ENCODE results near the gene SH3TC2. TPM values are rescaled to one million over a fixed set of nuclear protein-coding genes. Genes with fewer than 3 reads are reported as not detected.

The SH3TC2 gene
- total RNA-seq, 1 donor from 2014 or later = 5.7 TPM

DNA sequence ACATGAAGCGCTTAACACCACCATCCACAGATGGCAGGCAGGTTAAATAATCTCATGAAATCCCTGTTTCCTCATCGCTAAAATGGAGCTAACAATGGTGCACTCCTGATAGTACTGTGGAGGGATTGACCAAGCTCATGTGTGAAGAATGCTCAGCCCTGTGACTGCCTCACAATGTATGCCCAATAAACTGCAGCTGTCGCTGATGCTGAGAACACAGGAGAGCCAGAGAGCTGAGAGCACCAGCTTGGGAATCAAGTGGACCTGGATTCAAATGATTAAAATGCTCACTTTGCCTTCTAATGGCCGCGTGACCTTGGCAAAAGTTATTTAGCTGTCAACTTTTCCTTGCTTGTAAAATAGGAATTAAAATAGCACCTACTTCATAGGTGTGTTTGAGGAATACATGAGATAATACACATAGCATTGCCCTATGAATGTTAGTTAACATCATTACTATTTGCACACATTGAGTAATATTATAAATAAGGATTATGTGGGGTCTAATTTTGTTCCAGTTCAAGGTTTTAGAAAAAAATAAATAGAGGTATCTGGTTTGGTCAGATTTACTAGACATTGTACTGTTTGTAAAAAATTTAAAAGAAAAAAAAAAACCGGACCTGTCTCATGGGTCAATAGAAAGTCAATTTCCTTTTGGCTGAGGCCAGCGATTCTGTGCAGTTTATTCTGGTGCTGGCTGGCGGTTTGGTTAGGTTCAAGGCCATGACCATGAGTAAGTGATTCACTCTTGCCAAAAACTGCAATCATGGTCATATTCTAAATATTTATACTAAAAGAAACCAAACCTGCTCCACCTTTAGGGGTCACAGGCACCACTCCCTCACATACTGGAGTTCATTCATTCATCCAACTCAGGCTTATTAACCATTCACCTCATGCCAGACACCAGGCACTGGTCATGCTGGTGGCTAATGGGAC is 101.3 kb downstream of the SH3TC2 start:
- Histone ChIP-seq H3K27ac (ENCODE audit: low read depth, low read length) (peak overlapping the region; percentile 16), H3K36me3 (ENCODE audit: control insufficient read depth in 3 of 3, insufficient read depth in 3 of 3, low read length in 3 of 3) (no peaks in the 10 kb centered on the region), H3K4me3 (ENCODE audit: low read length in 3 of 3) (no peak overlapping the region), H3K4me1 (ENCODE audit: control insufficient read depth in 3 of 3, insufficient read depth in 3 of 3, low read length in 3 of 3) (peaks cover 10 to 30% (median 30%) of the 10 kb centered on the region in 3 donors), H3K9me3 (ENCODE audit: control insufficient read depth in 3 of 3, low read length in 3 of 3) (no peaks in the 10 kb centered on the region), H3K27me3 (ENCODE audit: control insufficient read depth in 3 of 3, insufficient read depth in 3 of 3, low read length in 3 of 3) (no peaks in the 10 kb centered on the region), H3K9ac (ENCODE audit: low read depth in 1 of 3, low read length in 3 of 3) (peak overlapping the region in 1 of 3 donors; percentile 33)

GRCh38 chr5:148960070-148960769 is 102.6 kb downstream of the SH3TC2 start:
- H3K4me1 ChIP-seq (ENCODE audit: control insufficient read depth in 3 of 3, insufficient read depth in 3 of 3, low read length in 3 of 3) = peaks cover 6 to 17% (median 17%) of the 10 kb centered on the region in 3 donors
- no peaks in the 10 kb centered on the region for H3K36me3 ChIP-seq (ENCODE audit: control insufficient read depth in 3 of 3, insufficient read depth in 3 of 3, low read length in 3 of 3)

DNA sequence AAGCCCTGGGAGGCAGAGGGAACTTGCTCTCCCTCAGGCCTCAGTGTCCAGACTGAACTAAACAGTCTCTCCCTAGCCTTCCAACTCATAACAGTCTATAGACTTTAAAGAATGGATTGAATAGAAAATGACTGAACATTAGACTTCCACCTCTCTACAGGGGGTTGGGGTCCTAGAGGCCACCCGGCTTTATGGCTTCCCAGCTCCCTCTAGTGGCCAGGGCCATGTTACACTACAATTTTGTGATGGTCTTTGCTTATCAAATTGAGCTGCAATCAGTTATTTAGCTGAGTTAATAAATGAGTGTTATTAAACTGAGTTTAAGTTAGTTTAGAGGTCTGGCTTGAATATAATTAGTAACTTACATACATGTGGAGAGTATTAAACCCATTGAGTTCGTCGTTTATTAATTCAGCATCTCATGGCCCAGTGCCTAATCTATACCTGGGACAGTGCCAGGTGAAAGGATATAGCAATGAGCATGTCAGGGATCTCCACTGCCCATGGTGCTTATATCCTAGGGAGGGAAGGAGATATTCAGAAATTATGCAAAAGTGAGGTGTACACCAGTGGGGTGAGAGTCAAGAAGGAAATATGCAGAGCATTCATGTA is 105.2 kb downstream of the SH3TC2 start:
- Histone ChIP-seq H3K27me3 (ENCODE audit: control insufficient read depth in 3 of 3, insufficient read depth in 3 of 3, low read length in 3 of 3) (no peaks in the 10 kb centered on the region), H3K36me3 (ENCODE audit: control insufficient read depth in 3 of 3, insufficient read depth in 3 of 3, low read length in 3 of 3) (no peaks in the 10 kb centered on the region), H3K4me1 (ENCODE audit: control insufficient read depth in 3 of 3, insufficient read depth in 3 of 3, low read length in 3 of 3) (peaks cover 10 to 15% (median 14%) of the 10 kb centered on the region in 3 donors), H3K9ac (ENCODE audit: low read depth in 1 of 3, low read length in 3 of 3) (no peak overlapping the region), H3K9me3 (ENCODE audit: control insufficient read depth in 3 of 3, low read length in 3 of 3) (no peaks in the 10 kb centered on the region), H3K27ac (ENCODE audit: low read depth, low read length) (no peak overlapping the region), H3K4me3 (ENCODE audit: low read length in 3 of 3) (no peak overlapping the region)

More at GRCh38 chr5:148960070-148960769, 102.6 kb downstream of the SH3TC2 start:
- Histone ChIP-seq H3K27ac (ENCODE audit: low read depth, low read length) (no peak overlapping the region), H3K9me3 (ENCODE audit: control insufficient read depth in 3 of 3, low read length in 3 of 3) (no peaks in the 10 kb centered on the region), H3K9ac (ENCODE audit: low read depth in 1 of 3, low read length in 3 of 3) (no peak overlapping the region), H3K27me3 (ENCODE audit: control insufficient read depth in 3 of 3, insufficient read depth in 3 of 3, low read length in 3 of 3) (no peaks in the 10 kb centered on the region), H3K4me3 (ENCODE audit: low read length in 3 of 3) (no peak overlapping the region)

DNA sequence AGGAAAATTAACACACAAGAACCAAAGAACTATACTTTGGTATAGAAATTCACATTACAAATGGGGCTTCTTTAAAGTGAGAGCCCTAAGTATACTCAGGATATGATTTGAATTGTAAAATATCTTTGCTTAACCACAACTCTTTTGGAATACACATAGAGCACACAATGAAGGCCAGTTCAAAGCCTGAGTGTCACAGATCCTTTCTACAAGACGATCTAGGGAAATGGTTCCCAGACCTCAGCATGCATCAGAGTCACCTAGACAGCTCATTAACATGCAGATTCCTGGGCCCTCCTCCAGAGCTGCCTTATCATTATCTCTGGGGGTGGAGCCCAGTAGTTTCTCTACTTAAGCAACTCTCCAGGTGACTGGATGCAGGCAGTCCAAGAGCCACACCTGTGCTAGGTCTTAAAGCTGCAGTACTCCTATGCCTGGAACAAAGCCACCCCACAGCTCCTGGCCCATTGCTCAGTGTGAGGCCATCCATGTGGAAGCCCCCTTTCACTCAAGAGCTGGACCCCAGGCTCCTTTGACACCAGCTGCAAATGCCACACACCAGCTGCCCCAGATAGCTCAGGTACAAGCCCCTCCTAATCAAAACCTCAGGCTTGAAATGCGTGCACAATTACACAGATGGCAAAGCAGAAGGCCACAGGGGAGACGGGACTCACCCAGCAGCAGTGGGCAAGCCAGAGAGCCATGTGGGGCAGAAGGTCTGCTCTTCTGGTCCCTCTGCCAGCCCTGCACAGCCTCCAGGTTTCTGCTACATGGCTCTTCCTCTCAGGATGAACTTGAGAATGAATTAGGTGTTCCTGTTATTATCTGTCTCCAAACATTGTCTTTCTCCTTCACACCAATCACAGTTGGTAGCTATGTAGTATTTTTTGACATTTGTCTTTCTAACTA is 106.1 kb downstream of the SH3TC2 start:
- no peaks in the 10 kb centered on the region for H3K36me3 ChIP-seq (ENCODE audit: control insufficient read depth in 3 of 3, insufficient read depth in 3 of 3, low read length in 3 of 3)
- no peak overlapping the region for H3K4me3 ChIP-seq (ENCODE audit: low read length in 3 of 3)

More for the DNA sequence above, 106.1 kb downstream of the SH3TC2 start:
- Histone ChIP-seq H3K27me3 (ENCODE audit: control insufficient read depth in 3 of 3, insufficient read depth in 3 of 3, low read length in 3 of 3) (no peaks in the 10 kb centered on the region), H3K9me3 (ENCODE audit: control insufficient read depth in 3 of 3, low read length in 3 of 3) (no peaks in the 10 kb centered on the region), H3K4me1 (ENCODE audit: control insufficient read depth in 3 of 3, insufficient read depth in 3 of 3, low read length in 3 of 3) (peaks cover 7 to 15% (median 13%) of the 10 kb centered on the region in 3 donors), H3K9ac (ENCODE audit: low read depth in 1 of 3, low read length in 3 of 3) (no peak overlapping the region), H3K27ac (ENCODE audit: low read depth, low read length) (no peak overlapping the region)

Small RNAs within 50 kb of the gene (small RNA-seq; reads per million reads assigned to genes)
- 34.2 reads per million, percentile 94 among the genes with 10 or more reads in this experiment for gene MIR584
- gene RNU6-732P = not detected

Other genes with a start within 250 kb of the SH3TC2 start
- gene ADRB2, start 236.5 kb downstream of the SH3TC2 start, total RNA-seq = 3.1 TPM
- gene ABLIM3, start 78.4 kb upstream of the SH3TC2 start, total RNA-seq = 15.1 TPM
- gene AFAP1L1, start 208.8 kb upstream of the SH3TC2 start, total RNA-seq = 75.7 TPM

Data from skeletal muscle tissue (tissue), 5 donors.